ENCODE measurements around the gene SPRYD7.

GRCh38 chr13:49958321-49958720 is 22.2 kb upstream of the SPRYD7 start:
- TF ChIP-seq EZH2phosphoT487 (IDR thresholded peaks at IDR 0.05; ENCODE audit: insufficient read depth, low read depth) (no peak), EZH2 (IDR thresholded peaks at IDR 0.05; ENCODE audit: insufficient read depth, poor library complexity, severe bottlenecking) (no peak)
